Activated naive CD4-positive, alpha-beta T cell treated with anti-CD3 and anti-CD28 coated beads, Interleukin-2, amount 10 ng/mL, durations not matched to agents 7 days and 5 days (primary cell): ENCODE data around the gene ZNF827.

Source experiments
- CTCF ChIA-PET: fragments of 350-600 bp; sonication (Branson Sonifier 250); formaldehyde crosslinking; loops from one replicate; lab custom pipeline; 2021; ENCODE audit warnings: antibody characterized with exemption; lab: Charles Lee
- DNase-seq: peaks from one replicate; pipeline ENCODE4 v3.0.0-alpha.2; 2020
- H3K27ac Mint-ChIP-seq: one replicate; pipeline ENCODE4 v1.8.0; 2021; ENCODE audit warnings: mild to moderate bottlenecking, moderate library complexity, mixed read lengths
- H3K27me3 Mint-ChIP-seq: one replicate; pipeline ENCODE4 v1.8.0; 2021; ENCODE audit warnings: mild to moderate bottlenecking, mixed read lengths
- H3K36me3 Mint-ChIP-seq: one replicate; pipeline ENCODE4 v1.8.0; 2021; ENCODE audit warnings: mixed read lengths
- H3K4me1 Mint-ChIP-seq: one replicate; pipeline ENCODE4 v1.8.0; 2021; ENCODE audit warnings: mixed read lengths
- H3K4me3 Mint-ChIP-seq: one replicate; pipeline ENCODE4 v1.8.0; 2021; ENCODE audit warnings: mild to moderate bottlenecking, moderate library complexity, mixed read lengths
- H3K9me3 Mint-ChIP-seq: one replicate; pipeline ENCODE4 v1.8.0; 2021; ENCODE audit warnings: mixed read lengths

ZNF827 gene

DNA sequence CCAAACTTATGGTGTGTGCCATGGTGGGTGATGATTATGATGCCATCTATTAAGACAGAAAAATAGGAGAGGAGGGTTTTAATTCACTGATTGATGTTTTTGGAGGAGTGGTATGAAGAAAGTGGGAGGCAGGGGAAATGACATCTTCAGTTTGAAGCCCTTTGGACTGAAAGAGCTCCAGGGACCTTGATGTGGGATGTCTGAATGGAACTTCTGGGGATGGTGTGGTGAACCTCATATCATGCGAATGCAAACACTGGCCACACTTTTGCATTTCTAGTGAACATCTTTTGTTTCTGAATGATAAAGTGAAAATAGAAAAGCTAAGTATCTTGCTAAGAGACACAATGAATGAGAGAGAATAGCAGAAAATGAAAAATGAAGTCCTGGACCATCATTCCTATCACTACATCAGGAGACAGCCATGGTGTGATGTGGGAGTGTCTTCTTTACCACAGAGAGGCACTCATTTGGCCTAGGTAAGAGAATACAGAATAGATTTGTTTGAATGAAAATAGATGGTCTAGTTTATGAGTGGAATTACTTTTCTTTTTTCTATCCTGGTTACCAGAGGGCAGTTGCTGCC is 123.5 kb downstream of the ZNF827 start:
- DNase-seq: no peak
- Mint-ChIP-seq H3K4me1 (peaks cover 6% of the 10 kb centered on the region), H3K4me3 (no peak overlapping the region), H3K27ac (no peak overlapping the region), H3K36me3 (peaks cover 23% of the 10 kb centered on the region), H3K27me3 (no peaks in the 10 kb centered on the region), H3K9me3 (peaks cover 6% of the 10 kb centered on the region)
- CTCF ChIA-PET: interaction anchor here (1.0 kb wide), 1 partner anchor 11 kb away, joined by 3 read pairs; no protein-coding TSS in a partner anchor

DNA sequence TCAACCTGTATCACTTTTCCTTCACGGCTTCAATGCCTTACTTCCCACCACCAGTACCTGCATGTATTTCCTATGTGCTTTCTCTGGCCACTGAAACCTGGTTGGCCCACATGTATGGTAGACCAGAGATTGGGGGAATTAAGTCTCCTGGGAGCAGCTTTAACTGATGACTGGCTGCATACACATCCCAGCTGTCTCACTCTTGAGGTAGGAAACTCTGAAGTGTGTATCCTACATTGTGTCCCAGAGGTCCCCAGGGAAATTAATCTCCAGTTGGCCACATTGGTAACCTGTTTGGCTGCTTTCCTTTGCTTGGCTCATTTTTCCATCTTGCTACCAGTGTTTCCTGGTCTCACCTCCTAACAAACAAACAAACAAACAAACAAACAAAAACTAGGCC is 124.4 kb downstream of the ZNF827 start:
- H3K27ac Mint-ChIP-seq: no peak overlapping the region
- DNase-seq: no peak
- no peak overlapping the region for H3K4me3 Mint-ChIP-seq
- H3K9me3 Mint-ChIP-seq: peaks cover 14% of the 10 kb centered on the region
- CTCF ChIA-PET: no interaction called here
- H3K4me1 Mint-ChIP-seq: peaks cover 9% of the 10 kb centered on the region
- peaks cover 28% of the 10 kb centered on the region for H3K36me3 Mint-ChIP-seq
- H3K27me3 Mint-ChIP-seq: no peaks in the 10 kb centered on the region

DNA sequence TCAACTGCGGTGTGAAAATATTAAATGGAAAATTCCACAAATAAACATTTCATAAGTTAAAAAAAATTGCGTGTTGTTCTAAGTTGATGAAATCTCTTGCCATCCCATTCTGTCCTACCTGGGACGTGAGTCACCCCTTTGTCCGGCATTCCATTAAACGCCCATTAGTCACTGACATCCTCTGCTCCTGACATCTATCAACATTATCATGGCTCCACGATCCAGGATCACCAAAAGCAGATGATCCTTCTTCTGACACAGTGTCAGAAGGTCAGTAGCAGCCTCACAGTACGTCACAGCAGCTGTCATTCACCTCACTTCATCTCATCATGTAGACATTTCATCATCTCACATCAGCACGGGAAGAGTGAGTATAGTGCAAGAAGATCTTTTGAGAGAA is 125.7 kb downstream of the ZNF827 start:
- Mint-ChIP-seq H3K36me3 (peaks cover 35% of the 10 kb centered on the region), H3K27me3 (no peaks in the 10 kb centered on the region), H3K4me1 (peaks cover 20% of the 10 kb centered on the region), H3K27ac (no peak overlapping the region), H3K9me3 (peaks cover 19% of the 10 kb centered on the region), H3K4me3 (no peak overlapping the region)
- DNase-seq: no peak
- CTCF ChIA-PET: no interaction called here

DNA sequence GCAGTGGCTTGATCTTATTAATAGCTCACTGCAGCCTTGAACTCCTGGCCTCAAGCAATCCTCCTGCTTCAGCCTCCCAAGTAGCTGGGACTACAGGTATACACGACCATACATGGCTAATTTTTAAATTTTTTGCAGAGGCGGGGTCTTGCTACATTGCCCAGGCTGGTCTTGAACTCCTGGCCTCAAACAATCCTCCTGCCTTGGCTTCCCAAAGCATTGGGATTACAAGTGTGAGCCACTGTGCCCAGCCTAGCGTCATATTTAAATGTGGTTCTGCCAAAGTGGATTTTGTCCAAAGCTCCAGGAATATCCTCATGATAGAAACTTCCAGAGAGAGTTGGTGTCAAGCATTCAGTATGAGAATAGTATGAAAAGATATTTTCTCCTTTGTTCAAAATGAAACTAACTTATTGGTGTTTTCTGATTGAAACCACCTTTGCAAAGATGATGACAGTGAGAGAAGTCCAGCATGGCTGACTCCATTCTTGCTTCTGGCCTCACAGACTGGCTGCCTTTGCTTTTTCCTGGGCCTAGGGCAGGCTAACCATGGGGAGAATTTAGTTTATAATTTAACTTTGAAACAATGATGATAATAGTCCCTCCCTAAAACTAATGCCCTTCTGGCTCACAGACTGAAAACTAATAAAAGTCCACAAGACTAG is 129.6 kb downstream of the ZNF827 start:
- Mint-ChIP-seq H3K27me3 (no peaks in the 10 kb centered on the region), H3K4me3 (no peak overlapping the region), H3K4me1 (peaks cover 22% of the 10 kb centered on the region), H3K36me3 (peaks cover 24% of the 10 kb centered on the region), H3K27ac (peak overlapping the region; percentile 52), H3K9me3 (peaks cover 19% of the 10 kb centered on the region)
- no peak for DNase-seq
- CTCF ChIA-PET: interaction anchor here (0.7 to 0.9 kb wide), 2 partner anchors 10 to 188 kb away, joined by 3 read pairs; no protein-coding TSS in a partner anchor

DNA sequence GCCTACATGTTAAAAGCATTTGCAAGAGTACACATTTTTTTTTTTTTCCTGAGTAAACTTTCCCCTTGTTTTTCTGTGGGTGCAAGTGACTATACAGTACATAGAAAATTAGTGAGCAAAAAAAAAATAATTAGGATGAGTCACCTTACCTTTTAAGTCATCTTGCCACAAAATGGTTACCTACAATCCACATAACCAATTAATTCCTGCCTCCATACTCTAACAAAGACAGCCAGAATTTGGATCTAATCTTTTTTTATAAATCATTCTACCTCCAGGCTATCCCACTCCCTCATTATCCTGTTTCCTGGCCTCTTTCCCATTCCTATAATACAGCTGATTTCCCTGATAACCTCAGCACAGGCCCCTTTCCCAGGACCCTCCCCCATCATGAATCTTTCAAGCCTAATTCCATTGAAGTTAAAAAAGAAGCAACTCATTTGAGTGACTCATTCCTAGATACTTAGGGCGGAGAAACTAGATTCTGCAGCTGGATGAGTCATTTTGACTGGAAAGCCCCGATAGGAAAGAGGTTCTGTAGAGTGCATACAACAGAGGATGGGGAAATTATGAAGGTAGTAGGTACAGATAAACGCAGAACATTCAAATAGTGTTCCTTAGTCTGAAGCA is 130.5 kb downstream of the ZNF827 start:
- CTCF ChIA-PET: interaction anchor here (0.6 to 0.9 kb wide), 3 partner anchors 11 to 619 kb away, joined by 3 read pairs; no protein-coding TSS in a partner anchor
- Mint-ChIP-seq H3K4me3 (no peak overlapping the region), H3K27me3 (no peaks in the 10 kb centered on the region), H3K36me3 (peaks cover 20% of the 10 kb centered on the region), H3K27ac (peak overlapping the region; percentile 87), H3K9me3 (peaks cover 19% of the 10 kb centered on the region), H3K4me1 (peaks cover 22% of the 10 kb centered on the region)
- no peak for DNase-seq

DNA sequence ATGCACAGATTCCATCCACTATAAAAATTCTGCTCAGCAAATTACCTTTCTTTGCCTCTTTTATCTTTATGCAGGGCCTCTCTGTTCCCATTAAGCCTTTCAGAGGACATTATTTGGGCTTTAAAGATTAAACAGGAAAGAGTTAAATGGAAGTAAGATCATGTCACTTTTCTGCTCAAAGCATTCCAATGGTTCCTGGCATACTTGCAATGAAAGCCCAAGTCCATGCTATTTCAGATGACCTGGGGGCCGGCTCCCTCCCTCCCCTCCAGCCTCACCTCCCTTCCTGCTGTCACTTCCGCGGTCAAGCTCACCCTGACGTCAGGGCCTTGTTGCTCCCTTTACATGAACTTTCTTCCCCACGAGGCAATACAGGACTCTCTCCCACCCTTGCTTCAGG is 133.1 kb downstream of the ZNF827 start:
- CTCF ChIA-PET: interaction anchor here (1.4 kb wide), 1 partner anchor 130 kb away, joined by 3 read pairs; no protein-coding TSS in a partner anchor
- Mint-ChIP-seq H3K9me3 (peaks cover 15% of the 10 kb centered on the region), H3K36me3 (peaks cover 17% of the 10 kb centered on the region), H3K4me3 (no peak overlapping the region), H3K27me3 (no peaks in the 10 kb centered on the region), H3K27ac (no peak overlapping the region), H3K4me1 (peaks cover 22% of the 10 kb centered on the region)
- no peak for DNase-seq

DNA sequence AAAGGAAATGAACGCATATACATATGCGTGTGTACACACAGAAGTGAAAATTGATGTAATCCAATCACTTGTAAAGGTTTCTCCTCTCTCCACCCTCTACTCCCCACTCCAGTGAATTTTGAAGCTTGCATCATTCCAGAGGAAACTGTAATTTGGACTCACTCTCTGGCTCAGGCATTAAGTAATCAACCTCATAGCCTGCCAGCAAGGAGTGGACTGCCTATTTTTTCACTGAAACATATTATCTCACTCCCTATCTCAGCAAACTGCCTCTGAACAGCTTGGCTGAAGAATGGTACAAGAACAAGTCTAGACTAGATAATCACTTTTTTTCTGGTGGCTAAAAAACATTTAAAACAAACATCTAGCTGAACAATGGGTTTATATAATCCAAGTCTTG is 134.5 kb downstream of the ZNF827 start:
- Mint-ChIP-seq H3K27me3 (no peaks in the 10 kb centered on the region), H3K27ac (no peak overlapping the region), H3K4me1 (peaks cover 21% of the 10 kb centered on the region), H3K9me3 (peaks cover 3% of the 10 kb centered on the region), H3K36me3 (peaks cover 10% of the 10 kb centered on the region), H3K4me3 (no peak overlapping the region)
- CTCF ChIA-PET: no interaction called here
- no peak for DNase-seq

DNA sequence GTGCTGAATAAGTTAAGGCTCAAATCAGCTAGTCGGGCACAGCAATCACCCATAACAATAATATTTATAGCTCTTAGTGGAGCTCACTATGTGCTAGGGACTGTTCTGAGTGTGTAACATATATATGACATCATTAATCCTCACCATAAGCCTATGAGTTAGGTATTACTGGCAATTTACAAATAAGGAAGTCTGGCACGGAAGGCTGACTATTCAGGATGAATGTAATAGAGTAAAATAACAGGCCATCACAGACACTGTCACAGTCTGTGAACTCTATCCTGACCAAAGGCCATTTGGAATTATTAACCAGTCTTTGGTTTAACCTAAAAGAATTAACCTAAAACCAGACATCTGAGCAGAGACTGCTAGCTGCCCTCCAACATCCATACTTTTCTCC is 139.4 kb downstream of the ZNF827 start:
- Mint-ChIP-seq H3K9me3 (no peaks in the 10 kb centered on the region), H3K27ac (no peak overlapping the region), H3K36me3 (no peaks in the 10 kb centered on the region), H3K27me3 (no peaks in the 10 kb centered on the region), H3K4me1 (peaks cover 2% of the 10 kb centered on the region), H3K4me3 (no peak overlapping the region)
- DNase-seq: no peak
- CTCF ChIA-PET: interaction anchor here (0.9 kb wide), 1 partner anchor 70 kb away, joined by 3 read pairs; no protein-coding TSS in a partner anchor

DNA sequence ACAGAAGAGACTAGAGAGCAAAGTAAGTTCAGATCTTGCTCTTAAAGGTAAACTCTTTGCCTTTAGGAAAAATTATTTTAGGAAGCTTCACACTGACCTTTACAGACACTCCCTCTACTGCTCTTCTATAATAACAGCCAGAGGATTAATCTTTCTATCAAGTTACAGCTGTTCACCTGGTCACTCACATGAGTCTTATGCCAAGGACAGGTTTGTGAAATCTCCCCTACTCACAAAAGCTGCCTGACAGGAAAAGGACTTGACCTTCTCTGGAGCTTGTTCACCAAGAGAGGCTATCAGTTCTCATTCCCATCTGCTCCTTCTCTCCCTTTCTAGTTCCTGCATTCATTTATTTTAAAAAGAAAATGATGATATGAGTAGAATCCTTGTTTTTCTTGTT is 141.3 kb downstream of the ZNF827 start:
- DNase-seq: no peak
- Mint-ChIP-seq H3K27me3 (no peaks in the 10 kb centered on the region), H3K36me3 (no peaks in the 10 kb centered on the region), H3K4me1 (peaks cover 2% of the 10 kb centered on the region), H3K27ac (no peak overlapping the region), H3K9me3 (no peaks in the 10 kb centered on the region), H3K4me3 (no peak overlapping the region)
- CTCF ChIA-PET: no interaction called here

DNA sequence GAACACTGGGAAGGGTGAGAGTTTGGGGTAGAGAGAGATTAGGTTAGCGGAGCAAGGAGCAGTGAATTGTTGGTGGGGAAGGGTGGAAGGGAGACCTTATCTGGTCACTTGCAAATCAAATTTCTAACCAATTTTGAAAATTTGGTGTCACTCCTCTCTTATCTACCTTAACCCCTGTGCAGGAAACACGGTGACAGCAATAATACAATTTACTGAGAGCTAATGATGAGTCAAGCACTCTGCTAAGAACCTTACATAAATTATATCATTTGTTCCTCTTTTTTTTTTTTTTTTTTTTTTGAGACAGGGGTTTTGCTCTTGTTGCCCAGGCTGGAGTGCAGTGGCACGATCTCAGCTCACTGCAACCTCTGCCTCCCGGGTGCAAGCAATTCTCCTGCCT is 142.3 kb downstream of the ZNF827 start:
- peaks cover 2% of the 10 kb centered on the region for H3K4me1 Mint-ChIP-seq
- no peak overlapping the region for H3K4me3 Mint-ChIP-seq
- H3K27me3 Mint-ChIP-seq: no peaks in the 10 kb centered on the region
- H3K27ac Mint-ChIP-seq: no peak overlapping the region
- CTCF ChIA-PET: no interaction called here
- no peaks in the 10 kb centered on the region for H3K36me3 Mint-ChIP-seq
- no peak for DNase-seq
- no peaks in the 10 kb centered on the region for H3K9me3 Mint-ChIP-seq

DNA sequence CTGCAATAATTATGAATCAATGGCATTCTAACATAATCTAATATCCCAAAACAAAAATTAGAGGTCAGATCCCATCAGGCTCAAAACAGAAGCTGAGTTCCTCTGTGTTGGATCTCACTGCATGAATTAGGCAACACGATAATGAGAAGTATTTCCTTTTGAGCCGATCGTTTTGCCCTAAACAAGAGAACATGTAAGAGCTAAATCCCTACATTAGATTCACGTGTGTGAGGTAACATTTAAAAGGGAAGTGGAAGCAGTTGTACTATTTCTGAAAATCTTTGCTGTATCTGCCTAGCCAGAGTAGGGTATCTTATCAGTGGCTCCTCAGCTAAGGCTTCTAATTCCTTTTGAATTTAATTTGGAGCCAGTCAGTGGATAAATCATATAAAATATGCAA is 143.1 kb downstream of the ZNF827 start:
- no peaks in the 10 kb centered on the region for H3K27me3 Mint-ChIP-seq
- H3K4me3 Mint-ChIP-seq: no peak overlapping the region
- no peak for DNase-seq
- no peaks in the 10 kb centered on the region for H3K36me3 Mint-ChIP-seq
- CTCF ChIA-PET: no interaction called here
- H3K9me3 Mint-ChIP-seq: no peaks in the 10 kb centered on the region
- H3K27ac Mint-ChIP-seq: no peak overlapping the region
- H3K4me1 Mint-ChIP-seq: peaks cover 2% of the 10 kb centered on the region

DNA sequence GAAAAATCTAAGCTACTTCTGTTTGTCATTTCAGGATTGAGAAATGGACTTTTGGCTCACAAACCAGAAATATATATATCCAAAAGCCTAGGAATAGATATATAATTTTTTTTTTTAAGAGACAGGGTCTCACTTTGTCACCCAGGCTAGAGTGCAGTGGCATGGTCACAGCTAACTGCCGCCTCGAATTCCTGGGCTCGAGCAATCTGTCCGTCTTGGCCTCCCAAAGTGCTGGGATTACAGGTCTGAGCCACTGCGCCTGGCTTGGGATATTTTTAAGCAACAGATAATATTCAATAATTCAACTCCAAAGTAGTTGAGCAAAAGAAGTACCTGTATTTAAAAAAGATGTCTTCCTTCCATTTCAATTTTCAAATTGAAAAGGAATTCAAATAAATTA is 146.2 kb downstream of the ZNF827 start:
- H3K27ac Mint-ChIP-seq: no peak overlapping the region
- DNase-seq: no peak
- H3K27me3 Mint-ChIP-seq: no peaks in the 10 kb centered on the region
- H3K9me3 Mint-ChIP-seq: no peaks in the 10 kb centered on the region
- H3K4me1 Mint-ChIP-seq: no peaks in the 10 kb centered on the region
- H3K36me3 Mint-ChIP-seq: no peaks in the 10 kb centered on the region
- H3K4me3 Mint-ChIP-seq: no peak overlapping the region
- CTCF ChIA-PET: interaction anchor here (1.2 kb wide), 1 partner anchor 9 kb away, joined by 3 read pairs; no protein-coding TSS in a partner anchor

DNA sequence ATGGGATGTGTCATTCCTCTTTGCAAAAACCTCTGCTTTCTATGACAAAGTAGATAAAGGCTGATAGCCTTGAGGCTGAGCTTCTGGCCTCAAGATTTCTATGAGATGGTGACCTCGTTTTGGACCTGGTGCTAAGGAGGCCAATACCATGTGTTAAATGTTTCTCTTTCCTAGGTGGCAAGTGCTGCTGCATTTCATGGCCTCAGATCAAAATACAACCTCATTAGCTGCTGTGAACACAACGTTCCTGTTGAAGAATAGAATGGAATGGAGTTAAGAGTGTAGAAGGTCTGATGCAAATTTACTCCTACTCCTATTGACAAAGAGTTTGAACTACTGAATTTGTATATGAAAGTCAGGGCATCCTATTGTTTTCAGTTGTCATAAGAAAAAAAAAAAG is 146.6 kb downstream of the ZNF827 start:
- Mint-ChIP-seq H3K4me1 (no peaks in the 10 kb centered on the region), H3K4me3 (no peak overlapping the region), H3K27ac (no peak overlapping the region), H3K36me3 (no peaks in the 10 kb centered on the region), H3K27me3 (no peaks in the 10 kb centered on the region), H3K9me3 (no peaks in the 10 kb centered on the region)
- CTCF ChIA-PET: interaction anchor here (1.2 kb wide), 1 partner anchor 9 kb away, joined by 3 read pairs; no protein-coding TSS in a partner anchor
- DNase-seq: no peak

DNA sequence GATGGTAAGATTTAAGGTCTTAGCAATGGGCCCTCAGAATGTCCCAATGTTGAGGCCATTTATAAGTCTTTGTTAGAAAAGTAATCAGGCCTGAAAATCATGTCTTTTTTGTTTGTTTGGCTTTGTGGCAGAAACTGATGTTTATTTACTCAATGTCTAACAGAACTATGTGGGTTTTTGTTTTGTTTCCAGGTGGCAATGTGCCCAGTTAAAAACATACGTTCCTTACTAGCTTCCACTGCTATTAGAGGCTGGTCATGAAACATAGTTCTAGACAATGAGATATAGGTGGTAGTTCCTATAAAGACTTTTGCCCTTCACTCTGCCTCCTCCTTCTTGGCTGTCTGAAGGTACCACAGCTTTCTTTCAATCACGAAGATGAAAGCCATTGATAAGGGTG is 149.9 kb downstream of the ZNF827 start:
- CTCF ChIA-PET: interaction anchor here (0.6 kb wide), 1 partner anchor 11 kb away, joined by 4 read pairs; no protein-coding TSS in a partner anchor
- peaks cover 5% of the 10 kb centered on the region for H3K9me3 Mint-ChIP-seq
- no peaks in the 10 kb centered on the region for H3K4me1 Mint-ChIP-seq
- H3K27ac Mint-ChIP-seq: no peak overlapping the region
- H3K27me3 Mint-ChIP-seq: no peaks in the 10 kb centered on the region
- no peak for DNase-seq
- peaks cover 3% of the 10 kb centered on the region for H3K36me3 Mint-ChIP-seq
- no peak overlapping the region for H3K4me3 Mint-ChIP-seq
